Measurements from ENCODE around the gene AP1S1.

DNA sequence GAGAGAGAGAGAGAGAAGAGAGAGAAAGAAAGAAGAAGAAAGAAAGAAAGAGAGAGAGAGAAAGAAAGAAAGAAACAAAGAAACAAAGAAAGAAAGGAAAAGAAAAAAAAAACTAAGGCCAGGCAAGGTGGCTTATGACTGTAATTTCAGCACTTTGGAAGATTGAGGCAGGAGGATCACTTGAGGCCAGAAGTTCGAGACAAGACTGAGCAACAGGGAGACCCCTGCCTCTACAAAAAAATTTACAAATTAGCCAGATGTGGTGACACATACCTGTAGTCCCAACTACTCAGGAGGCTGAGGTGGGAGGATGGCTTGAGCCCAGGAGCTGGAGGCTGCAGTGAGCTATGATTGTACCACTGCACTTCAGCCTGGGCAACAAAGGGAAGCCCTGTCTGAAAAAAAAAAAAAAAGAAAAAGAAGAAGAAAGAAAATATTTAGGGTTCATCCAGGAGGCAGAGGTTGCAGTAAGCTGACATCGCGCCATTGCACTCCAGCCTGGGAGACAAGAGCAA, 24.6 kb upstream of the AP1S1 start:
- no peak for TF ChIP-seq POLR2A (IDR thresholded peaks at IDR 0.05; ENCODE audit: low read depth, low read length)
- TF ChIP-seq POLR2AphosphoS5 (IDR thresholded peaks at IDR 0.05; ENCODE audit: low read depth, low read length), result no peak
- TF ChIP-seq POU2F2 (IDR thresholded peaks at IDR 0.05; ENCODE audit: low read depth, low read length), result no peak

Data from GM12891 (cell line).